HG03045 (cell line): Measurements from ENCODE around the gene CDK2.
A peak's percentile ranks its signal among the peaks of the same experiment; 100 is the strongest.
"Not testable (repeated sequence)": the region's sequence is repeated elsewhere in the genome, so short reads cannot be mapped to it uniquely, and the experiment has no call there.

Experiments used
- ATAC-seq: cut with Tn5 transposase; IDR thresholded peaks from one replicate; pipeline ENCODE4 v1.9.1; 2021; ENCODE audit warnings: mild to moderate bottlenecking, moderate library complexity; ENCODE audit not compliant: unreplicated experiment

The CDK2 gene

DNA sequence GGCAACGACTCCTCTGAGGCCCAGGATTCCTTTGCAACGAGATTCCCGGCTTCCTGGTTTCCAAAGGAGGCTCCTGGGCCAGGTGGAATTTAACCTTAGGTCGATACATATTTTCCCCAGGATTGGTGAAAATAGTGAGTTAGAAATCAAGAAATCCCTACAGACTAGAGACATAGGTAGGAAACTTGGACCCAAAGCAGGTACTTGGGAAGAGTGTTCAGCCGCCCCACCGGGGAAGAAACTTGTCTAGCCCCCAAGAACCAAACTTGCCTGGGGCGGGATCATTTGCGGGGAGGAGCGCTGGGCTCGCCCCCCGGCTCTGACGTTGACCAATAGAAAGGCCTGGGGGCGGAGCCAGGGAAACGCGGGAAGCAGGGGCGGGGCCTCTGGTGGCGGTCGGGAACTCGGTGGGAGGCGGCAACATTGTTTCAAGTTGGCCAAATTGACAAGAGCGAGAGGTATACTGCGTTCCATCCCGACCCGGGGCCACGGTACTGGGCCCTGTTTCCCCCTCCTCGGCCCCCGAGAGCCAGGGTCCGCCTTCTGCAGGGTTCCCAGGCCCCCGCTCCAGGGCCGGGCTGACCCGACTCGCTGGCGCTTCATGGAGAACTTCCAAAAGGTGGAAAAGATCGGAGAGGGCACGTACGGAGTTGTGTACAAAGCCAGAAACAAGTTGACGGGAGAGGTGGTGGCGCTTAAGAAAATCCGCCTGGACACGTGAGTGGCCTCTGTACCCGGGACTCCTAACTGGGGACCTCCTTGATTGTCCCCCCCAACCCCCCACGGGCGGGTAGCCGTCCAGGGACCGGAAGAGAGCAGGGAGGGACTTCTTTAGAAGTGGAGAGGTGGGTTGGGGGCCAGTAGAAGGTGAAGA, at the start of gene CDK2:
Gene CDK2, plus strand, starts transcription at position 423 of the 874 bp plus-strand sequence. Its CDS starts 179 bp downstream, at position 602.
- ATAC-seq: peak; percentile 93

DNA sequence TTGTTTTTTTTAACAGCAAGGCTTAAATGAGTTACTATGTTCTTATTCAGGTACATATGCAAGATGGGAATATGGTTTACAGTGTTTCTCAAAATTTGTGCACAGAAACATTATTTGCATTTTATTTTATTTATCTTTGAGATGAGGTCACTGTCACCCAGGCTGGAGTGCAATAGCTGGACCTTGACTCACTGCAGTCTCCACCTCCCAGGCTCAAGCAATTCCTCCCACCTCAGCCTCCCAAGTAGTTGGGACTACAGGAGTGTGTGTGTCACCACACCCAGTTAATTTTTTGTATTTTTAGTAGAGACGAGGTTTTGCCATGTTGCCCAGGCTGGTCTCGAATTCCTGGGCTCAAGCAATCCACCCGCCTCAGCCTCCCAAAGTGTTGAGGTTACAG, 47.6 kb upstream of the CDK2 start:
- ATAC-seq: not testable (repeated sequence)

DNA sequence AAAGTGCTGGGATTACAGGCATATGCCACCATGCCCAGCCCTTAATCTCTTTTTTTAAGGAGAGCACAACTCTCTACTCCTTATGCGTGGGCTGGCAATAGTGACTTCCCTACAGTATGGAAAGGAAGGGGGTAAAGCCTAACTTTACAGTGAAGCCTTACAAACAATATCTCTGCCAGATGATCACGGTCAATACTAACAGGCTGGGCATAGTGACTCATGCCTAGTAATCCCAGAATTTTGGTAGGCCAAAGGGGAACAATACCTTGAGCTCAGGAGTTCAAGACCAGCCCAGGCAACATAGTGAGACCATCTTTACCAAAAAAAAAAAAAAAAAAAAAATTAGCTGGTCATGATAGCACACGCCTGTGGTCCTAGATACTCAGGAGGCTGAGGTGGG, 44.5 kb upstream of the CDK2 start:
- no peak for ATAC-seq

DNA sequence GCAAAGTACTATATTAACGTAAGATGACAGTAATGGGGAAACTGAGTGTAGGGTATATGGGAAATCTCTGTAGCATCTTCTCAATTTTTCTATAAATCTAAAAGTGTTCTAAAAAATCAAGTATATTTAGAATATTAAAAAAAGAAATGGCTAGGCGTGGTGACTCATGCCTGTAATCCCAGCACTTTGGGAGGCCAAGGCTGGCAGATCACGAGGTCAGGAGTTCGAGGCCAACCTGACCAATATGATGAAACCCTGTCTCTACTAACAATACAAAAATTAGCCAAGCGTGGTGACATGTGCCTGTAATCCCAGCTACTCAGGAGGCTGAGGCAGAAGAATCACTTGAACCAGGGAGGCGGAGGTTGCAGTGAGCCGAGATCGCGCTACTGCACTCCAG, 43.0 kb upstream of the CDK2 start:
- not testable (repeated sequence) for ATAC-seq

DNA sequence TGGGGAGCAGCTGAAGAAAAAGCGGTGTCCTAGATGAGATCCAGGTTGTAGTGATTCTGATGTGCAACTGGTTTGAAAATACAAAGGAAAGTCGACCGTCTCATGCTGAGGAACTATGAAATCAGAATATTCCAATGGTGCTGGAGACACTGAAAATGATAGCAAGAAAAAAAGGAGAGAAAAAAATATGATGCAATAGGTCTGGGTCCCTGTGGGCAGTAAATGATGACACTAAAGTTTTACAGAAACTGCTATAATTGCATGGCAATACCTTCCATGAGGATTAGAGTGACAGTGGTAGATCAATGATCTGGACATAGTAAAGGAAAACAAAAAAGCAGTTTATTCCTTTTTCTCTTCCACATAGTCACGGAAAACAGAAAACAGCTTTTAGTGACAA, 41.3 kb upstream of the CDK2 start:
- no peak for ATAC-seq

DNA sequence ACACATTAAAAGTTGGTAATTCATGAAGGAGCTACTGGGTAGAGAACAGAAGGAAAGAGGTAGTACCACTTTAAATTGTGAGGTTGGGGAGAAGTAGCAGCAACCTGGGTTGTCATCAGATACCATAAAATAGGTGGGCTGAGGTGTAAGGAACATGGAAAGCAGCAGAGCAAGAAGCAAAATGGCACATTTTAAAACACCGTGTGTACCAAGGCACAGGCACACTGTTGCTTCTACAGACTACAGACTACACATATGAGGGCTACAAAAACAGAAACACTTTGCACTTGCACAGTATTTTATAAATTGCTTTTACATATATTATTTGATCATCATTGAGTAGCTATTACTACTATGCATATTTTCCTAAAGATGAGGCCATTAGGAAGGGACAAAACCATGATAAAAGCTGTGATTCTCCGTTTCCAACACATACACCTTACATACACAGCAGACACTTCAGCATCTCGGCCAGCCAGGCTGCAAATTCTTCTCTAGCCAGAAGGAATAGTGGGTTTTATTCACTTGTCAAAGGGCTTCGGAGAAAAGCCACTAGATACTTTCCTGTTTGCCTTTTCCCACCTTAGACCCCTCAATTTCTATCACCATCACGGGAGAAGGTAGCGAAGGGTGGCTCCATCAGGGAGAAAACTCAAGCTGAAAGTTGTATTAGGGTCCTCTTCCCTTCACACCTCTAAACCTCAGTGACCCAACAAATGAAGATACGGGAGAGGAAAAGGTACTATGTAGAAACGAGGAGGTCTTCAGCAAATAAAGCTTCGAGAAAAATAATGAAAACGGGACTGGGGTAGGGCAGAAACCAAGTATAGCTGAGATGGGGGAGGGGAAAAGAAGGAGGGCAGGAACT, 40.5 kb upstream of the CDK2 start:
- ATAC-seq: no peak

DNA sequence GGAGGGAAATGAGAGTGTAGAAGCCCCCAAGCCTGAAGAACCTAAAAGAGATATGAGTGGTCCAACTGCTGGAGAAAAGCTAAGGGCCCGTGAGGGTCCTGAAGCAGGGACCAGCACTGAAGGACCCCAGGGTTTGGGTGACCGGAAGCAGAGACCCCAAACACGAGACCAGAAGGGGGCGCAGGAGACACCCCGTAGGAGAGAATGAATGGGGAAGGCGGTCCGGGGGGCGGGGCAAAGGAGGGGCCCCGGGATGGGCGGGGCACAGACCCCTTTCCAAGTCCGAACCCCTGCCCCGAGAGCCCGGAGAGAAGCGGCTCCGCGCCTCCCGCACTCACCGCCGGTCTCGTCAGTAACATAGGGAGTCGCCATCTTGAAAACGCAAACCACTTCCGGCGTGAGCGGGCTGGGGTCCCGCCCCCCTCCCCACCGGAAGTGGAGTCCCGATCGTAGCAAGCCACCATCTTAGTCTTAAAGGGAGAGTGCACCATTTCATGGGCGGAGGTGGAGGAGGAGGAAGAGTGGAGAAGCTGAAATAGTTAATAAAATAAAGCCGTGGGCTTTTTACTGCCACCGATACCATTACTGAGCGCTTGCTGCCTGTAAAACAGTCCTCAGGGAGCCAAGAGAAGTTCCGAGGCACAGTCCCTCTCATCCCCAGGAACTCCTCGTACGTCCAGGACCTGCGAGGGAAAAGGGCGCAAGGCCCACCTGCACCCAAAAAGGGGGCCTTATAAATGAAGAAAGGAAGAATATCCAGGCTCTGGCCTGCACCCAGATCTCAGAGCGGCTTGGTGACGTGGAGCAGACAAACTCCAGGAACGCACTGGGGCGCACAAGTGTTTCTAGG, 39.7 kb upstream of the CDK2 start:
- peak; percentile 57 for ATAC-seq

DNA sequence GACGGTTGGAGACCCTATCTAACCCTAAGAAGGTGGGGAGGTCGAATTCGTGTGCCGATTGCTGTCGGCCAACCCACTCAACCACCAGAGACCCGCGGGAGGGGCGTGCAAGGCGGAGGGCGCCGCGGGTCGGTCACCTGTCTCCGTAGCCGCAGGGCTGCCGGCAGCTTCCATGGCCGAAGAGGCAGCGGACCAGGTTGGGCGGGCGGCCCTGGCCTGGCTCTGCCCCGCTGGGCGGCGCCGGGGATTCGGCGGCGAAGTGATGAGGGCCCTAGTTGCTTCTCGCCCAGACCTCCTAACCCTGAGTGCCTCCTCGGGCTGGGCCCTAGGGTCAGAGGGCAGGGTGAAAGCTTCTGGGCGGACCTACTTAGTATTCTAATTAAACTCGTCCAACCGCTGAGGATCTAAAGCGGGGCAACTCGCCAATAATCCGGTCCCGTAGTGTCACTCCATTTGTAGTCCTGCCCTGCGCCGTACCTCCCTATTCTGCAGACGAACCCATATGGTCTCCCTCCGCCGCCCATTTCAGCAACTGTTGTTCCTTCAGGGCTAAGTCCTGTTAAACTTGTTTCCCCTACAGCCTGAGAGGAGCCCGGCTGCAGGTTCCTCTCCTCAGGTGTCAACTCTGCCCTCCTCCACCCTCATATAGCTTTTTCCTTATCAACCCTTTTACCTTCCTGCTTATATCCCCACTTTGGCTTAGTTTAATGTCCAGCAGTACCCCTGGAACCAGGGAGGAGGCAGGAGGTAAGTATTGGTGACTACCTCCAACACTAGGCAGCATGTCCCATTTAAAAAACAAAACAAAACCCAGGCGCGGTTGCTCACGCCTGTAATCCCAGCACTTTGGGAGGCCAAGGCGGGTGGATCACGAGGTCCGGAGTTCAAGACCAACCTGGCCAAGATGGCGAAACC, 38.8 kb upstream of the CDK2 start, which contains the start of gene PYM1:
Gene PYM1, minus strand, starts transcription at position 307 of the 915 bp plus-strand sequence. Its CDS starts 133 bp downstream, at position 174.
- ATAC-seq: peak; percentile 39

DNA sequence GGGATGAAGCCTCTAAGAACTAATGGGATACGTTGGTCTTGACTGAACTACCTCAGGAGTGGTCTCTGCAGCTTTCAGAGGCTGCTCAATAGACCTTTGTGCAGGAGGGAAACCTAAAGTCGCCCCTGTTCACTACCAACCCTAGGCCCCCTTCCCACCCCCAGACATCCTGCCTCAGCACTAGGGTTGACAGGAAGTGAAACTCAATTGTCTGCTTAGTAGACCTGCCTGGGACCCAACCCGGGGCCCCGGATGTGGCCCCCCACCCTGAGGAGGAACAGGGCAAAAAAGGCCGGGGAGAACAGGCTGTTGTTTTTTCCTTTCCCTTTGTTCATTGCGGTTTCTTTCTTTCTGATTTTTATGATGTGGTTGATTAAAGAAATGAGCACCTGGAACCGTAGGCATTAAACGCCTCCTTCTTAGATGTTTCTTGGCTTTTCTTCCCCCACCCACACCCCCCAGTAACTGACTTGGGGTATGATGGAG, 37.3 kb upstream of the CDK2 start:
- no peak for ATAC-seq

DNA sequence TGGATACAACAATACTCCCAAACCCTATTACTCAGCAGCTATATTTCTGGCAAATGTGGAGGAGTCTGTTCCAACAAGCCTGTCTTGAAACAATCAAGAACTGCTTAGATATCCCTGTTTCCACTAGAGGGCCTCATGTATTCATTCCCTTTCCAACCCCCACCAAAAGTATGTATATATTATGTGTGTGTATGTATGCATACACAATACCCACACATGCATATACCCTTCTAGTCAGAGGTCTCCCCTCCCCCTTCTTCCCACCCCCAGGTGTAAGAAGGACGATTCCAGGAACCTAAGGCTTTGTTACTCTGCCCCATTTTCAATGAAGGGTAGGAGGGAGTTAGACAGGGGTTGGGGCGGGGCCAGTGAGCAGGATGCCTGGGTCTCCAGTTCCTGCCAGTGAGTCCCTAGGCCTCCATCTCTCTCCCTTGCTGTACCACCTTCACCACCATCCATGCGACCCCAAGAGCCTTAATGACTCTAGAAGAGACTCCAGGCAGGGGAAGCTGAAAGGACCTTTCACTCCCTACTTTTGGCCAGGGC, 35.8 kb upstream of the CDK2 start, which contains the start of gene DGKA:
Gene DGKA, plus strand, starts transcription at position 392 of the 546 bp plus-strand sequence. CDS start 5,342 bp downstream, outside the sequence.
- no peak for ATAC-seq

DNA sequence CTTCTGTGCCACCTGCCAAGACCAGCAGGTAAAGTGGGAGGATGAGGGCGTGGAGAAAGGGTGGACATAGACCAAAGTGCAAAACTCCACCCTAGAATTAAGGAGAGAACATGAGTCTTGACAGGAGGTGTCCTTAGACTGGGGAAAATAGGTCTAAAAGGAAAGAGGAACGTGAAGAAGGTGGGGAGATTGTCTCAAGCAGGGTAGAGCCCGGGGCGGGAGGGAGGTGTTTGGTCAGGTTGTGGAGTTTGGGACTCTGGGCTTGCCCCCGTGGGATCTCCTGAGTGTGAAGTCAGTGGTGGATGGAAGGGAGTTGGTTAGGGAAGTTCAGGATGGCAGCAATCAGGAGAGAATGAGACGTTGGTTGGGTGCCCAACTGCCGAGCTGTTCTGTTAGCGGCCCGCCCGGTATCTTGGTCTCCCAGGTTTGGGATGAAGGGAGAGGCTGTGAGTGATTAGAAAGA, 35.3 kb upstream of the CDK2 start:
- no peak for ATAC-seq

DNA sequence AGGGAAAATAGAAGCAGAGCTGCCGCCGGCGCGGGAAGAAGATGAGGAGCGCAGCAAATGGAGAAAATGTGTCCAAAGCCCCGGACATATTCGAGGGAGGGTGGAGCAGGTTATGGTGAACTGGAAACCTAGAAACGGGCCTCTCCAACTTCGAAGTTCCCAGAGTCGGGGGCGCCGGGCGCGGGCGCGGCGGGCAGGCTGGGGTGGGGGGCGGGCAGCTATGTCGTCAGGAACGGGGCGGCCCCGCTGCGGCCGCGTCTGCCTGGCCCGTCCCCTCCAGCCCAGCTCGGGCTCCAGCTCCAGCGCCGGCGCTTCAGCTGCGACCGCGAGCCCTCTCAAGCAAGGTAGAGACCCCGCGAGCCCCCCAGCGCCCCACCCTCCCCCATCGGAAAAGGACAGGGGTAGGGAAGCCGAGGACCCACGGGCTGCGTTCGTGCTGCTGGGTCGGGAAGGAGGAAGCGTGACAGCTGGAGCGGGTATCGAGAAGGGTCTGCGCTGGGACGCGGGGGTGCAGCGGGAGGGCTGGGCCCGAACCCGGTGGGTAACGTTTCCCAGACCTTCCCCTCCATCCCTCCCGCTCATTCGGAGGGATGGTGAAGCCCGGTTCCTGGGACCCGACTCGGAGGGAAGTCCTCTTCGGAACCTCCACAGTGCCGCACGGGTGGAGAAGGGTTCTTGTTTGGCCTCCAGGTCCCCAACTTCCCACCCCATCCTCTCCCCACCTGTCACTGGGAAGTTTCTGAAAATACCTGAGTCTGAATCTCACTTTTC, 34.7 kb upstream of the CDK2 start:
- no peak for ATAC-seq

DNA sequence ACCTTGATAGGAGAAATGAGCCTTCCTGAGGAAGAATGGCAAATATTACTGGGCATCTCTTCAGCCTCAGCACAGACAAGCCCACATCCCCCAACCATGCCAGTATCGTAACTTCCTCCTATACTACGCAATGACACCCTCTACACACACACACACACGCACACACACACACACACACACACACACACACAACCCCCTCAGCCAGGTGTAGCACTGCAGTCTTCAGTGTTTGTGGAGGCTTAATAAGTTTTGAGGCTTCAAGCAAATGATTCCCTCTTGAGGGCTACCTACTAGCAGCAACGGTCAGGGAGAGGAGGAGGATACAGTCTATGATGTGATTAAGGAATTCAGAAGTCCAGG, 34.1 kb upstream of the CDK2 start:
- ATAC-seq: no peak

DNA sequence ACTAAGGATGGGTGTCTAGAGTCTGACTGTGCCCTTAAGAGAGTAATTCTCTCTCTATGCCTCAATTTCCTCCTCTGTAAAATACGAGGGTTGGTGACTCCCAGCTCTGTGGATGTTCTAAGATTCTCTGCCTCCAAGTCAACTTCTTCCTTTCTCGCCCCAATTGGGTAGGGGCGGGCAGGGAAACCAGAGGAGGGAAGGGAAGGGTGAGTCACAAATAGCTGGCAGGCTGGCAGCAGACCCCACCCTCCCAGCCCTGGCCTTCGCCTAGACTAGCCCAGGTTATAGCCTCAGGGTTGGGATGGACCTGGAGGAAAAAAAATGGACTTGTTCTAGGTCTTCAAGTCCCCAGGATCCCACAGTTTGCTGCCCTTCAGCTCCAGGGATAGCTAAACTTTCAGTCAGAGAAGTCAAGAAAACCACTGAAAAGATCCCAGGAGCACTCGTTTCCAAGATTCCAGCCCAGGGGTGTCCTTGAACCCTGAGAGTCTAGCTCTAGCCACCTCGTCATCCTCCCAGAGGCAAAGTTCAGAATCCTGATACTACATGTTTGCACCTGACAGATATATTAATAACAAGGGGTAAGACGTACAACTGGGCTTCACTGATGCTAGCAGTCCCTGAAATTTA, 33.3 kb upstream of the CDK2 start:
- ATAC-seq: no peak

DNA sequence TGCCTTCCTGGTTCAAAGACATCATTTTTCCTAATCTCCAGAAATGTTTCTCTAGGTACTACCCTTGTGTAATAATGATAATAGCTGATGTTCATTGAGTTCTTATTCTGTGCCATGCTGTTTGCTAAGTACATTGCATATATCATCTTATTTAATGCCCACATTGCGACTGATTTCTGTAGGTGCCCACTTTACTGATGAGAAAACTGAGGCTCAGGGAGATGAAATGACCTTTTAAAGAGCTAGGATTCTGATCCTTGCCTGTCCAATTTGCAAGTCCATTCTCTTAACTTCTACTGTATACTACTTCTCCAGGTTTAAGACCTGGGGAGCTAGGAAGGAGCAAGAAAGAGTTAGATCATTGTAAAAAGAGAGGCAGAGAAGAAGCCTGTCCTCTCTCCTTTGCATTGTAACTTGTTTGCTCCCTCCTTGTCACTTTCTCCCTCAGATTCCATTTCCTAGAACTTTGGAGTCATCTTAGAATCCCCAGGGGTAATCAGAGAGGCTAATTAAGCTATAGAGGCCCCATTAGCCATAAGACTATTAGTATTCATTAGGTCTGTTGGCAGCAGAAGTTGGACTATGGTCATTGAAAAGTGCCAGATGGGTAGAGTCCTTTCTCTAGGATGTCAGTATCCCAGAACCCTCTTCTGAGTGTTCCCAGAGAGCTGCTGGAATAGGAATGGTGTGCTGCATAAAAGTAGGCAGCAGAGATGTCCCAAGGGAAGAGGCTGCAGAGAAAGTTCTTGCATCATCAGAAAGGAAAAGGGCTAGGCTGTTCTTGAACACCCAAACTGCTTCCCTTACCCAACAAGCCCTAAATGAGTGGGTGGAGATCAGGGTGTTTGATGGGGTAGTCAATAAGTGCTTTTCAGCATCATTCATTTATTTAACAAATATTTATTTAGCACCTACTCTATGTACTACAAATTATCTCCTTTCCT, 32.6 kb upstream of the CDK2 start:
- ATAC-seq: no peak

DNA sequence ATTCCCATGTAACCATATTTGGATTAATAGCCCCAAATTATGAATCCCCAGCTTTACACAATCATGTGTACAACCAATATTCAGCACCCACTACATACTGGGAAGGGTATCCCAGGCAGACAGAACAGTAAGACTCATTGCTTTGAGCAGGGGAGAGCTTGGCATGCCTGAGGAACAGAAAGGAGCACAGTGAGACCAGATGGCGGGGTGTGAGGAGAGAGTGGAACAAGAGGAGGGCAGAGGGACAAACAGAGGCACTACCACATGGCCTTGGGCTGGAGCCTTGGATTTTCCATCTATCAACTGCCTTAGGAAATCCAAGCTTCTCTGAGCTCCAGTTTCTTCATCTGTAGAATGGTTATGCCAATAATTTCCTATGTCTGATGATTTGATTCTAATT, 31.9 kb upstream of the CDK2 start:
- no peak for ATAC-seq

DNA sequence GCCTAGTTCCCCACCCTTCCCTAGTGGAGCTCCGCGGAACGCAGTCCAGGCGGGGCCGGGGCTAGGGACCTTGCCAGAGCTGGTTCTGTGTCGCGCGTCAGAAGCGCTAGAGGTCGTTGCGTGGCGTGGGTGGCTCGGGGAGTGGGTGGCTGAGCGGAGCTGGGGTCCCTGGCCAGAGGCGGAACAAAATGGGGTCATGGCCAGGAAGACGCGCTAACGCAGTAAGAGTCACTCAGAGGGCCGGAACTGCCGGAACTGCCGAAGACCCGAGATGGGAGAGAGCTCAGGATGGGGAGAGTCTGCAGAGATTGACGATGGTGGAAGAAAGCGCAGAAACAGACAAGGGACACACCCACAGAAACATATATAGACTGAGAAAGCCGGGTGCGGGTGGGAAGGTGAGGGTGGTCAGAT, 30.9 kb upstream of the CDK2 start:
- ATAC-seq: no peak
